Endothelial cell of umbilical vein (primary cell): ENCODE measurements around the gene AMPH.

Source experiments
- EZH2 ChIP-seq: IDR thresholded peaks from 2 replicates; pipeline ENCODE4 v1.6.1; 2012; ENCODE audit warnings: borderline replicate concordance, low read depth, mild to moderate bottlenecking, moderate library complexity, low read length, inconsistent platforms; ENCODE audit not compliant: severe bottlenecking
- MYC ChIP-seq: IDR thresholded peaks from one replicate; pipeline ENCODE4 v1.6.1; 2011; ENCODE audit warnings: mild to moderate bottlenecking, low read depth, low read length
- TF ChIP-seq, protein P1 (sequence below), 2 donors: IDR thresholded peaks; 1 replicate in 1 of 2; 2 replicates in 1 of 2; pipeline ENCODE4 v1.5.1; 2011; ENCODE audit warnings: low read length in 2 of 2, mild to moderate bottlenecking in 2 of 2, moderate library complexity in 2 of 2, control low read depth in 1 of 2, inconsistent platforms in 1 of 2, low read depth in 1 of 2; ENCODE audit not compliant: insufficient read depth in 1 of 2; ENCODE audit errors: extremely low read depth in 1 of 2

DNA sequence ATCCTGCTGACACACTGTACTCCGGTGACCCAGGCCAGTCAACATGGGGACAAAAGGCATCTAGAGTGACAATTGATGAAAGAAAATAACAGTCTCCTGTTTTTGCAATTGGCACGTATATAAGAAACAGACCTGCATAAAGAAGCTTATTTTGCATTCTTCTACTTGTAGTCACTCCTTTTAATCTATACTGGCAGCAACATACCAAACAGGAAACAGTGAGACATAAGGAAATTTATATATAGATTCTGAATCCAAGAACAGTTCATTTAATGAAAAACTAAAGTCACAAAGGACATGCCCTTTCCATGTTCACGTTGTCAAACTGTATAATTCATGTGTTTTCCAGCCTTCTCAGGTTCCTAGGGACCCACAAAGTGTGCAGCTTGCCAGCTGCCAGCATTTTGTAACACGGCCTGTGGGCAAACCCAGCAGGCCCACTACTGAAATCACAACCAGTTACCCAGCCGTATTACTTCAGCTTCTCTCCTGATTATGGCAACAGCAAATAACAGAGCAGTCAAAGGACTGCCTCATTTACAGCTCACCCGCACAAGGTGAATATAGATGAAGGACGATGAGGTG, 72.3 kb downstream of the AMPH start:
- TF ChIP-seq, protein P1, sequence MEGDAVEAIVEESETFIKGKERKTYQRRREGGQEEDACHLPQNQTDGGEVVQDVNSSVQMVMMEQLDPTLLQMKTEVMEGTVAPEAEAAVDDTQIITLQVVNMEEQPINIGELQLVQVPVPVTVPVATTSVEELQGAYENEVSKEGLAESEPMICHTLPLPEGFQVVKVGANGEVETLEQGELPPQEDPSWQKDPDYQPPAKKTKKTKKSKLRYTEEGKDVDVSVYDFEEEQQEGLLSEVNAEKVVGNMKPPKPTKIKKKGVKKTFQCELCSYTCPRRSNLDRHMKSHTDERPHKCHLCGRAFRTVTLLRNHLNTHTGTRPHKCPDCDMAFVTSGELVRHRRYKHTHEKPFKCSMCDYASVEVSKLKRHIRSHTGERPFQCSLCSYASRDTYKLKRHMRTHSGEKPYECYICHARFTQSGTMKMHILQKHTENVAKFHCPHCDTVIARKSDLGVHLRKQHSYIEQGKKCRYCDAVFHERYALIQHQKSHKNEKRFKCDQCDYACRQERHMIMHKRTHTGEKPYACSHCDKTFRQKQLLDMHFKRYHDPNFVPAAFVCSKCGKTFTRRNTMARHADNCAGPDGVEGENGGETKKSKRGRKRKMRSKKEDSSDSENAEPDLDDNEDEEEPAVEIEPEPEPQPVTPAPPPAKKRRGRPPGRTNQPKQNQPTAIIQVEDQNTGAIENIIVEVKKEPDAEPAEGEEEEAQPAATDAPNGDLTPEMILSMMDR (IDR thresholded peaks at IDR 0.05; ENCODE audit: extremely low read depth in 1 of 2, insufficient read depth in 1 of 2, low read depth in 1 of 2, low read length in 2 of 2): no peak
- no peak for TF ChIP-seq EZH2
- TF ChIP-seq MYC: no peak
